Kidney (tissue), 14 donors: ENCODE measurements around the gene VSTM4. TPM values are rescaled to one million over a fixed set of nuclear protein-coding genes. Genes with fewer than 3 reads are reported as not detected.

ENCODE experiments used
- DNase-seq, 5 donors: peaks; one replicate each; pipeline ENCODE4 v3.0.0-alpha.2; 2013 to 2020
- FAIRE-seq: peaks from 2 replicates; lab custom pipeline; 2012; peaks lifted over from hg19 to GRCh38; lab: Jason Lieb, UNC
- H3K27ac ChIP-seq, 2 donors: one replicate each; pipeline ENCODE4 v1.7.0; 2013; ENCODE audit warnings: low read depth in 2 of 2, low read length in 2 of 2, inconsistent platforms in 1 of 2
- H3K27me3 ChIP-seq: one replicate; pipeline ENCODE4 v1.7.1; 2013; ENCODE audit warnings: low read length, inconsistent platforms; ENCODE audit not compliant: control insufficient read depth, insufficient read depth
- H3K36me3 ChIP-seq, 3 donors: one replicate each; pipeline versions ENCODE4 v1.7.0 to v1.7.1; 2013; ENCODE audit warnings: low read length in 3 of 3, control low read depth in 1 of 3, inconsistent platforms in 1 of 3; ENCODE audit not compliant: insufficient read depth in 3 of 3, control insufficient read depth in 2 of 3
- H3K4me1 ChIP-seq, 3 donors: one replicate each; pipeline versions ENCODE4 v1.7.0 to v1.7.1; 2013; ENCODE audit warnings: low read length in 3 of 3, inconsistent platforms in 1 of 3, low read depth in 1 of 3; ENCODE audit not compliant: control insufficient read depth in 2 of 3, insufficient read depth in 2 of 3
- H3K4me3 ChIP-seq, 3 donors: one replicate each; pipeline versions ENCODE4 v1.7.0 to v1.8.1; 2013; ENCODE audit warnings: low read length in 3 of 3, control low read depth in 1 of 3, inconsistent platforms in 1 of 3
- H3K9ac ChIP-seq, 3 donors: one replicate each; pipeline versions ENCODE4 v1.7.0 to v1.7.1; 2013; ENCODE audit warnings: low read length in 3 of 3, control low read depth in 1 of 3, inconsistent platforms in 1 of 3
- H3K9me3 ChIP-seq, 3 donors: one replicate each; pipeline versions ENCODE4 v1.7.0 to v1.7.1; 2013; ENCODE audit warnings: low read length in 3 of 3, control low read depth in 1 of 3, inconsistent platforms in 1 of 3; ENCODE audit not compliant: control insufficient read depth in 2 of 3, insufficient read depth in 1 of 3
- intact Hi-C: fragments of 100-400 bp; cut with DNase I; formaldehyde crosslinking; loops from one replicate; pipeline ENCODE4 v1.11.1; 2022
- polyA plus RNA-seq: library from polyadenylated mRNA; stranded (reverse); fragments of 350-450 nt; fragmentation: Illumina TruSeq; extraction: RNeasy Lipid Tissue Mini Kit (QIAGEN cat#74804); gene quantifications from one replicate; pipeline ENCODE4 v1.2.3, GENCODE V29; 2014; ENCODE audit warnings: low read depth, low replicate concordance; ENCODE audit not compliant: insufficient read depth
- total RNA-seq: library from RNA; stranded (reverse); fragmentation: NEBNext Ultra II Directional; extraction: Animal tissue kit (Norgen Biotek cat#: 25700); gene quantifications from one replicate; pipeline ENCODE4 v1.2.1, GENCODE V29; 2021
- TF ChIP-seq, protein P1 (sequence below): IDR thresholded peaks from 3 replicates; pipeline ENCODE4 v1.5.1; 2012; ENCODE audit warnings: mild to moderate bottlenecking, moderate library complexity, borderline replicate concordance; ENCODE audit not compliant: insufficient read depth; ENCODE audit errors: extremely low read depth
- donor health status: control.
- donor health status: control.
- donor health status: control.
- donor health status: control.
- donor health status: control.
- donor health status: DM: yes; HTN: yes; CAD: no.
- donor health status: Normal renal cell carcinoma (clear cell type).

The VSTM4 gene
- total and polyA plus RNA-seq, 2 donors from 2014 or later: 7.4 to 8.5 TPM

DNA sequence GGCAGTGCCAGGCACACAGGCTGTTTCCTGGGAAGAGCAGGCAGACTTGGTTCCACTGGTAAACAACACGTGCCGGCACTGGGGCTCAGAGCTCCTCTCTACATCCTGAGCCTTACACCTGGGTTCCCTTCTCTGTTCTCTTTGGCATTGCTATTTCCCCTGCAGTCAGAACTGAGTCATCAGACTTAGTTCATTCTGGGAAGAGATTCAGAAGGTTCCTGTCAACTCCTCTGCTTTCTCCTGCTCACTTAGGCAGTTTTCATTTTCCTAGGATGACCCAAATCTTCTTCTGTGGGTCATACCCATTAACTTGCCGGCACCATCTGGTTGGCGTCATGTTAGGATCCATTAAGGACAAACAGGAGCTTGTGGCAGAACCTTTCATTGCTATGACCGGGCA lies 142.3 kb downstream of the VSTM4 start:
- Histone ChIP-seq H3K9me3 (no peaks in the 10 kb centered on the region), H3K27me3 (no peaks in the 10 kb centered on the region), H3K4me1 (no peaks in the 10 kb centered on the region), H3K36me3 (no peaks in the 10 kb centered on the region), H3K4me3 (no peak overlapping the region), H3K27ac (no peak overlapping the region), H3K9ac (no peak overlapping the region)
- no peak for DNase-seq
- intact Hi-C loops: loop anchor here (10.0 kb wide), 1 partner anchor 192 kb away; no protein-coding TSS in a partner anchor
- FAIRE-seq: no peak
- TF ChIP-seq, protein P1, sequence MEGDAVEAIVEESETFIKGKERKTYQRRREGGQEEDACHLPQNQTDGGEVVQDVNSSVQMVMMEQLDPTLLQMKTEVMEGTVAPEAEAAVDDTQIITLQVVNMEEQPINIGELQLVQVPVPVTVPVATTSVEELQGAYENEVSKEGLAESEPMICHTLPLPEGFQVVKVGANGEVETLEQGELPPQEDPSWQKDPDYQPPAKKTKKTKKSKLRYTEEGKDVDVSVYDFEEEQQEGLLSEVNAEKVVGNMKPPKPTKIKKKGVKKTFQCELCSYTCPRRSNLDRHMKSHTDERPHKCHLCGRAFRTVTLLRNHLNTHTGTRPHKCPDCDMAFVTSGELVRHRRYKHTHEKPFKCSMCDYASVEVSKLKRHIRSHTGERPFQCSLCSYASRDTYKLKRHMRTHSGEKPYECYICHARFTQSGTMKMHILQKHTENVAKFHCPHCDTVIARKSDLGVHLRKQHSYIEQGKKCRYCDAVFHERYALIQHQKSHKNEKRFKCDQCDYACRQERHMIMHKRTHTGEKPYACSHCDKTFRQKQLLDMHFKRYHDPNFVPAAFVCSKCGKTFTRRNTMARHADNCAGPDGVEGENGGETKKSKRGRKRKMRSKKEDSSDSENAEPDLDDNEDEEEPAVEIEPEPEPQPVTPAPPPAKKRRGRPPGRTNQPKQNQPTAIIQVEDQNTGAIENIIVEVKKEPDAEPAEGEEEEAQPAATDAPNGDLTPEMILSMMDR: no peak

- no peak overlapping the region for H3K9ac ChIP-seq
- no peak for FAIRE-seq
- intact Hi-C loops: loop anchor here (10.0 kb wide), 1 partner anchor 194 kb away; no protein-coding TSS in a partner anchor
Observed at GRCh38 chr10:48970654-48971053, 144.7 kb downstream of the VSTM4 start.

DNA sequence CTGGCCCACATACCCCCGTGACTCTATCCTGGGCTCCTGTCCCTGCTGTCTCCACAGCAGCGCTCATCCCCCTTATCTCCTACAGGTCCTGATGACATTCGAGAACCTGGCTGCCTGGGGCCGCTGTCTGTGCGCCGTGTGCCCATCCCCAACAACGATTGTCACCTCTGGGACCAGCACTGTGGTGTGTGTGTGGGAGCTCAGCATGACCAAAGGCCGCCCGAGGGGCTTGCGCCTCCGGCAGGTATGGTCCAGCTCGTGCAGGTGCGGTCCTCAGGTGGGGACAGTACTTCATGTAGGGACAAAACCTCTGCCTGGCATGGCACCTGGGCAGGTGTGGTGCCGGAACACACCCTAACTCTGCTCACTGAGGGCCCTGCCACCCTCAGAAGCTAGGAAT lies 145.3 kb downstream of the VSTM4 start:
- no peaks in the 10 kb centered on the region for H3K9me3 ChIP-seq
- no peaks in the 10 kb centered on the region for H3K36me3 ChIP-seq
- no peak overlapping the region for H3K9ac ChIP-seq
- no peak for DNase-seq
- TF ChIP-seq, protein P1: no peak
- H3K4me1 ChIP-seq: no peaks in the 10 kb centered on the region
- no peak overlapping the region for H3K27ac ChIP-seq
- no peak for FAIRE-seq
- intact Hi-C loops: loop anchor here (10.0 kb wide), 1 partner anchor 195 kb away; no protein-coding TSS in a partner anchor
- H3K27me3 ChIP-seq: no peaks in the 10 kb centered on the region
- H3K4me3 ChIP-seq: no peak overlapping the region

More at GRCh38 chr10:48970654-48971053, 144.7 kb downstream of the VSTM4 start:
- Histone ChIP-seq H3K4me3 (no peak overlapping the region), H3K27me3 (no peaks in the 10 kb centered on the region), H3K36me3 (no peaks in the 10 kb centered on the region), H3K4me1 (no peaks in the 10 kb centered on the region), H3K27ac (no peak overlapping the region), H3K9me3 (no peaks in the 10 kb centered on the region)
- DNase-seq: no peak
- TF ChIP-seq, protein P1: no peak

DNA sequence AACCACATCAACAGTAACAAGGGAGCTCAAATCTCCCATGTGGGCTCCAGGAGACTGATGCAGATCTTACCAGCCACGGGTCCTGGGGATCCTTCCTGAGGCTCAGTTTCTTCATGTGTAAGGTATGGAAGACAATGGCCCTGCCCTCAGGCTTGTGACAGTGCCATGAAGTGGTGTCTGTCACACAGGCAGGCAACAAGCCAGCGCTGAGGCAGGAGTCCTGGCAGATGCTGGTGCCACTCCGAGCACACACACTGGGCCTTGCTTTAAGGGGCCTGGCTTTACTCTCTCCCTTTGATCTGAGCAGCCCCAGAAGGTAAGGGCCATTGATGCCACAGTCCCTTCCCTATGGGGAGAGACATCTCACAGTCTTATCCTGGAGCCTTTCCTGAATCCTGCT lies 147.3 kb downstream of the VSTM4 start:
- no peak overlapping the region for H3K27ac ChIP-seq
- no peaks in the 10 kb centered on the region for H3K4me1 ChIP-seq
- no peak for DNase-seq
- H3K36me3 ChIP-seq: no peaks in the 10 kb centered on the region
- TF ChIP-seq, protein P1: no peak
- H3K4me3 ChIP-seq: no peak overlapping the region
- no peak overlapping the region for H3K9ac ChIP-seq
- intact Hi-C loops: no loop called here
- H3K9me3 ChIP-seq: no peaks in the 10 kb centered on the region
- FAIRE-seq: no peak
- no peaks in the 10 kb centered on the region for H3K27me3 ChIP-seq
